ENCODE results near the gene GNAZ. TPM values are rescaled to one million over a fixed set of nuclear protein-coding genes. Genes with fewer than 3 reads are reported as not detected.

The GNAZ gene
- polyA plus RNA-seq, 1 donor (not counting 4 experiments of a cell fraction or from before 2014, with no cell fraction given): 0.03 TPM

DNA sequence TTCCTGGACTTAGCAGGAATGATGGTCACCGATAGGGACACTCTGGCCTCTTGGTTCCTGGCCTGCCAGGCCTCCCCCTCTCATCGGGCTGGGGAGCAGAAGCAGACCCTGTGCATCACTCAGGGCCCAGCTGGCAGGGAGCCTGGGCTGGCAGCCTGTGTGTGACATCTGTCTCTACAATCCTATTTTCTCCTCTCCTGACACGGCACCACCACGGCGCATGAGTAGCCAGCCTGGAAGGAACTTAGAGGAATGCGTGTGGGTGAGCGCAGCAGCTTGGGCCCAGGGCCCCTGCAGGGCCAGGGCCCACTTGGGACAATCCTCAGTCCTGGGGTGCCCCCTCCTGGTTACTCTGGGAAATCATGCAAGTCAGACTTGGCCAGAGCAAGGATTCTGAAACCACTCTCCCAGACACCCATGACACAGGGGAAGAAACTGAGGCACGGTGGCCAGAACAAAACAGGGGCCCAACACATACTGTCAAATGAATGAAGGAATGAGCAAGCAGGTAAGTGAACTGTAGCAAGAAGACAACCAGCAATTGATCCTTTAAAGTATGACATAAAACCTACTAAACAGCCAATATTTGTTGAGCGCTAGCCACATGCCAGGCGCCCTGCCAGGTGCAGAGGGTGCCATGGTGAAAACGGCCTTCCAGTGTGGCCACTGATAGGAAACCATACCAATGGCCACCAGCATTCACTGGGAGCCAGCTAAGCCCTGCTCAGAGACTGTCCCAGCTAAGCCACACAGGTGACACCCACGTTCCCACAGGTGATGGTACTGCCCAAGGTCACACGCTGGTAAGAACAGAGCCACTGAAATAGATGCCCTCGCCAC is 58.2 kb downstream of the GNAZ start:
- peaks cover 3% of the 10 kb centered on the region for H4K20me1 ChIP-seq (ENCODE audit: control insufficient read depth, extremely low read depth, insufficient read depth, low read length)
- no peak for FAIRE-seq
- peak; percentile 15 for DNase-seq (ENCODE audit: low read depth, low spot score)
- TF ChIP-seq, protein P1, sequence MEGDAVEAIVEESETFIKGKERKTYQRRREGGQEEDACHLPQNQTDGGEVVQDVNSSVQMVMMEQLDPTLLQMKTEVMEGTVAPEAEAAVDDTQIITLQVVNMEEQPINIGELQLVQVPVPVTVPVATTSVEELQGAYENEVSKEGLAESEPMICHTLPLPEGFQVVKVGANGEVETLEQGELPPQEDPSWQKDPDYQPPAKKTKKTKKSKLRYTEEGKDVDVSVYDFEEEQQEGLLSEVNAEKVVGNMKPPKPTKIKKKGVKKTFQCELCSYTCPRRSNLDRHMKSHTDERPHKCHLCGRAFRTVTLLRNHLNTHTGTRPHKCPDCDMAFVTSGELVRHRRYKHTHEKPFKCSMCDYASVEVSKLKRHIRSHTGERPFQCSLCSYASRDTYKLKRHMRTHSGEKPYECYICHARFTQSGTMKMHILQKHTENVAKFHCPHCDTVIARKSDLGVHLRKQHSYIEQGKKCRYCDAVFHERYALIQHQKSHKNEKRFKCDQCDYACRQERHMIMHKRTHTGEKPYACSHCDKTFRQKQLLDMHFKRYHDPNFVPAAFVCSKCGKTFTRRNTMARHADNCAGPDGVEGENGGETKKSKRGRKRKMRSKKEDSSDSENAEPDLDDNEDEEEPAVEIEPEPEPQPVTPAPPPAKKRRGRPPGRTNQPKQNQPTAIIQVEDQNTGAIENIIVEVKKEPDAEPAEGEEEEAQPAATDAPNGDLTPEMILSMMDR (optimal IDR thresholded peaks at IDR 0.05 in 1 of 3, IDR thresholded peaks at IDR 0.05 in 1 of 3, conservative IDR thresholded peaks at IDR 0.05 in 1 of 3; ENCODE audit: extremely low read depth in 1 of 3, insufficient read depth in 2 of 3, low read length in 3 of 3): peak; percentile 70 to 76 (median 74)
- no peak for TF ChIP-seq EZH2 (IDR thresholded peaks at IDR 0.05; ENCODE audit: low read length)
- H3K4me1 ChIP-seq (ENCODE audit: control insufficient read depth, extremely low read depth, insufficient read depth, low read length): no peaks in the 10 kb centered on the region
- H3K4me3 ChIP-seq (ENCODE audit: control insufficient read depth in 2 of 3, extremely low read depth in 1 of 3, insufficient read depth in 2 of 3, low read depth in 1 of 3, low read length in 3 of 3): no peak overlapping the region
- dilution Hi-C loops (cut with MboI; ENCODE audit: extremely low pct_ligation_motif_present, low sequenced_read_pairs): no loop called here
- no peak overlapping the region for H3K27ac ChIP-seq (ENCODE audit: control insufficient read depth, insufficient read depth, low read length)
- H3K9ac ChIP-seq (ENCODE audit: control insufficient read depth, extremely low read depth, insufficient read depth, low read length): no peak overlapping the region
- no peak overlapping the region for H2AFZ ChIP-seq (ENCODE audit: control insufficient read depth, low read length)
- H3K27me3 ChIP-seq (ENCODE audit: control insufficient read depth, extremely low read depth, insufficient read depth, low read length): no peaks in the 10 kb centered on the region
- H3K9me3 ChIP-seq (ENCODE audit: control insufficient read depth, low read depth, low read length): no peaks in the 10 kb centered on the region
- no peaks in the 10 kb centered on the region for H3K9me1 ChIP-seq (ENCODE audit: control insufficient read depth, extremely low read depth, insufficient read depth, low read length)
- no peaks in the 10 kb centered on the region for H3K79me2 ChIP-seq (ENCODE audit: control insufficient read depth, insufficient read depth, low read length)
- no peak overlapping the region for H3K4me2 ChIP-seq (ENCODE audit: control insufficient read depth, extremely low read depth, insufficient read depth, low read depth, low read length)
- no peaks in the 10 kb centered on the region for H3K36me3 ChIP-seq (ENCODE audit: control insufficient read depth in 2 of 2, extremely low read depth in 1 of 2, insufficient read depth in 2 of 2, low read length in 2 of 2)

DNA sequence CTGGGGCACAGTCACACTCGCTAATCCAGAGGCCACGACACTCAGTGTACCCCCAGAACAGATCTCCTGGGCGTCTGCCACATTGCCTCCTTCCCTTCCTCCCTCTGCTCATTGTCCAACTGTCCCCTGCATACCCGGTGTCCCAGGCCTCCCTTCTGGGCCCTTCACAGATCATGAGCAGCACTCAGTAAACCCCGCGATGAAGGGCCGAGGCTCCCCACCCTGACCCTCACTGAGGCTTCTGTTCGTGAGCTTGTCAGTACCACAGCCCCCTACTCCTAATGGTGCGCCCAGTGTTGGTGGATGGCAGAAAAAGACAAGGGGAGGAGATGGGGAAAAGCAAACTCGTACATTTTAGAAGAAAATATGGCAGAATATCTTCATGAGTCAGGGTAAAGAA is 58.8 kb downstream of the GNAZ start:
- no peak overlapping the region for H3K4me2 ChIP-seq (ENCODE audit: control insufficient read depth, extremely low read depth, insufficient read depth, low read depth, low read length)
- dilution Hi-C loops (cut with MboI; ENCODE audit: extremely low pct_ligation_motif_present, low sequenced_read_pairs): no loop called here
- H3K79me2 ChIP-seq (ENCODE audit: control insufficient read depth, insufficient read depth, low read length): no peaks in the 10 kb centered on the region
- H3K9me3 ChIP-seq (ENCODE audit: control insufficient read depth, low read depth, low read length): no peaks in the 10 kb centered on the region
- H3K4me3 ChIP-seq (ENCODE audit: control insufficient read depth in 2 of 3, extremely low read depth in 1 of 3, insufficient read depth in 2 of 3, low read depth in 1 of 3, low read length in 3 of 3): no peak overlapping the region
- H3K4me1 ChIP-seq (ENCODE audit: control insufficient read depth, extremely low read depth, insufficient read depth, low read length): no peaks in the 10 kb centered on the region
- no peaks in the 10 kb centered on the region for H3K9me1 ChIP-seq (ENCODE audit: control insufficient read depth, extremely low read depth, insufficient read depth, low read length)
- H3K27me3 ChIP-seq (ENCODE audit: control insufficient read depth, extremely low read depth, insufficient read depth, low read length): no peaks in the 10 kb centered on the region
- H4K20me1 ChIP-seq (ENCODE audit: control insufficient read depth, extremely low read depth, insufficient read depth, low read length): peaks cover 3% of the 10 kb centered on the region
- no peak for TF ChIP-seq EZH2 (IDR thresholded peaks at IDR 0.05; ENCODE audit: low read length)
- TF ChIP-seq, protein P1 (optimal IDR thresholded peaks at IDR 0.05 in 1 of 3, IDR thresholded peaks at IDR 0.05 in 1 of 3, conservative IDR thresholded peaks at IDR 0.05 in 1 of 3; ENCODE audit: extremely low read depth in 1 of 3, insufficient read depth in 2 of 3, low read length in 3 of 3): no peak
- DNase-seq (ENCODE audit: low read depth, low spot score) (no peak), FAIRE-seq (no peak)
- H3K36me3 ChIP-seq (ENCODE audit: control insufficient read depth in 2 of 2, extremely low read depth in 1 of 2, insufficient read depth in 2 of 2, low read length in 2 of 2): no peaks in the 10 kb centered on the region
- no peak overlapping the region for H3K27ac ChIP-seq (ENCODE audit: control insufficient read depth, insufficient read depth, low read length)
- H2AFZ ChIP-seq (ENCODE audit: control insufficient read depth, low read length): no peak overlapping the region
- H3K9ac ChIP-seq (ENCODE audit: control insufficient read depth, extremely low read depth, insufficient read depth, low read length): no peak overlapping the region

All from keratinocyte (primary cell).